NCI-H69 (cell line): ENCODE measurements around the gene ADAMTS19.
"Not testable (repeated sequence)": the region's sequence is repeated elsewhere in the genome, so short reads cannot be mapped to it uniquely, and the experiment has no call there.

Source experiments
- DNase-seq: peaks from one replicate; lab custom pipeline; 2025; lab: John Stamatoyannopoulos, UW

Gene ADAMTS19

GRCh38 chr5:129459777-129460671 is at the start of gene ADAMTS19:
TSS of gene ADAMTS19 (plus strand) at chr5:129460298. CDS start at chr5:129460392, 94 bp downstream.
- peak; percentile 60 for DNase-seq

- no peak for DNase-seq
These were observed 49.6 kb upstream of the ADAMTS19 start for GRCh38 chr5:129410488-129410887.

GRCh38 chr5:129412721-129413120 is 47.4 kb upstream of the ADAMTS19 start:
- no peak for DNase-seq

- no peak for DNase-seq
These were observed 46.5 kb upstream of the ADAMTS19 start for GRCh38 chr5:129413570-129413969.

- no peak for DNase-seq
These were observed 40.8 kb upstream of the ADAMTS19 start for GRCh38 chr5:129419292-129419691.

- no peak for DNase-seq
These were observed 35.1 kb upstream of the ADAMTS19 start for GRCh38 chr5:129425031-129425430.

GRCh38 chr5:129426071-129426470 is 34.0 kb upstream of the ADAMTS19 start:
- DNase-seq: no peak

- DNase-seq: not testable (repeated sequence)
These were observed 31.5 kb upstream of the ADAMTS19 start for GRCh38 chr5:129428636-129429035.

- no peak for DNase-seq
These were observed 28.7 kb upstream of the ADAMTS19 start for GRCh38 chr5:129431406-129431805.

- no peak for DNase-seq
These were observed 21.8 kb upstream of the ADAMTS19 start for GRCh38 chr5:129438322-129438721.

GRCh38 chr5:129440424-129440823 is 19.7 kb upstream of the ADAMTS19 start:
- no peak for DNase-seq

GRCh38 chr5:129441096-129441495 is 19.0 kb upstream of the ADAMTS19 start:
- no peak for DNase-seq

- DNase-seq: no peak
These were observed 14.7 kb upstream of the ADAMTS19 start for GRCh38 chr5:129445379-129445778.

- DNase-seq: no peak
These were observed 12.1 kb upstream of the ADAMTS19 start for GRCh38 chr5:129447968-129448367.

GRCh38 chr5:129448654-129449053 is 11.4 kb upstream of the ADAMTS19 start:
- DNase-seq: peak; percentile 12

GRCh38 chr5:129454461-129454860 is 5.6 kb upstream of the ADAMTS19 start:
- DNase-seq: no peak

- DNase-seq: no peak
These were observed 685 bp upstream of the ADAMTS19 start for GRCh38 chr5:129459450-129459776.

GRCh38 chr5:129460672-129460935 is 506 bp downstream of the ADAMTS19 start:
- DNase-seq: peak; percentile 35

GRCh38 chr5:129460936-129461710 is 1.0 kb downstream of the ADAMTS19 start:
- peak; percentile 60 for DNase-seq

- DNase-seq: no peak
These were observed 1.7 kb downstream of the ADAMTS19 start for GRCh38 chr5:129461711-129462332.

GRCh38 chr5:129465776-129466344 is 5.8 kb downstream of the ADAMTS19 start:
- no peak for DNase-seq

- DNase-seq: no peak
These were observed 14.4 kb downstream of the ADAMTS19 start for GRCh38 chr5:129474544-129474943.

GRCh38 chr5:129476751-129477150 is 16.7 kb downstream of the ADAMTS19 start:
- no peak for DNase-seq
